ENCODE measurements around the gene SYNCRIP. TPM values are rescaled to one million over a fixed set of nuclear protein-coding genes. Genes with fewer than 3 reads are reported as not detected.

Gene SYNCRIP
- 10 to 100 TPM; 49.4 to 56.3 (median 50.6) TPM for total RNA-seq

DNA sequence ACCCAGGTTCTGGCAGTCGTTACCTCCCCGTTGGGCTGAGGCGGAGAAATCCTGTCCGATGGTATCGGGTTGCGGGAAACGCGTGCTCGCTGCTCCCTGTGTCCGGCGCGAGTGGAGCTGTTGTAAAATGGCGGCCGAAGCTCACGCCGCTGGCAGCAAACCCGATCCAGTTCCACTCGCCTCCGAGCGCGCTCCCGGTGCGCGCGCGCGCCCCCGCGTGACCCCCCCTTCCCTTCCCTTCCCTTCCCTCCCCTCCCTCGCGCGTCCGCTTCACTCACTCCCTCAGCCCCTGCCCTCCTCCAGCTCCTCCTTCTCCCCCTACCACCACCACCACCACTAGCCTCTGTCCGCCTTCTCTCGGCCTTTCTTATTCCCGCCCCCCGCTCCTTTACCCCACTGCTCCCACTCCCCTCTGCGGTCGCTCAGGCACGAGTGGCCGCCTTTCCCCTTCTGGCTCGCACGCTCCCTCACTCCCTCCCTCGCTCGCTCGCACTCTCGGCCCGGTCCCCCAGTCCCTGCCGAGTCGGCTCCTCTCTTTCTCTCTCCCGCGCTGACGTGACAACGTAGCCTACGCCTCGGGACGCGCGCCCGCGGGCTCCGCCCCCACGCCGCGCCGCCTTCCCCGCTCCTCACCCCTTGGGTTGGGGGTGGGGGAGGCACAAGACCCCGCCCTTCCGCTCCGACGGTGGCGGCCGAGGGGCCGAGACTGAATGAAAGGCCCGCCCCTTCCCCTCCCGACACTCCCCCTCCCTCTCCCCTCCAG, at the start of gene SYNCRIP:
Gene SYNCRIP, minus strand, starts transcription at position 113 of the 763 bp plus-strand sequence. CDS start 1,447 bp downstream, outside the sequence.
- TF ChIP-seq, protein P1, sequence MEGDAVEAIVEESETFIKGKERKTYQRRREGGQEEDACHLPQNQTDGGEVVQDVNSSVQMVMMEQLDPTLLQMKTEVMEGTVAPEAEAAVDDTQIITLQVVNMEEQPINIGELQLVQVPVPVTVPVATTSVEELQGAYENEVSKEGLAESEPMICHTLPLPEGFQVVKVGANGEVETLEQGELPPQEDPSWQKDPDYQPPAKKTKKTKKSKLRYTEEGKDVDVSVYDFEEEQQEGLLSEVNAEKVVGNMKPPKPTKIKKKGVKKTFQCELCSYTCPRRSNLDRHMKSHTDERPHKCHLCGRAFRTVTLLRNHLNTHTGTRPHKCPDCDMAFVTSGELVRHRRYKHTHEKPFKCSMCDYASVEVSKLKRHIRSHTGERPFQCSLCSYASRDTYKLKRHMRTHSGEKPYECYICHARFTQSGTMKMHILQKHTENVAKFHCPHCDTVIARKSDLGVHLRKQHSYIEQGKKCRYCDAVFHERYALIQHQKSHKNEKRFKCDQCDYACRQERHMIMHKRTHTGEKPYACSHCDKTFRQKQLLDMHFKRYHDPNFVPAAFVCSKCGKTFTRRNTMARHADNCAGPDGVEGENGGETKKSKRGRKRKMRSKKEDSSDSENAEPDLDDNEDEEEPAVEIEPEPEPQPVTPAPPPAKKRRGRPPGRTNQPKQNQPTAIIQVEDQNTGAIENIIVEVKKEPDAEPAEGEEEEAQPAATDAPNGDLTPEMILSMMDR (IDR thresholded peaks at IDR 0.05) = no peak
- peak in 1 of 2 donors; percentile 95 for TF ChIP-seq POLR2A (IDR thresholded peaks at IDR 0.05)
- intact Hi-C loops (cut with DNase I; ENCODE audit: low total_unique reads) = loop anchor here (1.0 kb wide), 1 partner anchor 35 kb away; no protein-coding TSS in a partner anchor
- WGBS, 2 donors = 0 to 1% methylated on average over 72 to 73 of the region's 76 CpGs
- DNase-seq (ENCODE audit: low spot score in 2 of 2) = peak; percentile 97 to 100
- H3K4me3 ChIP-seq (ENCODE audit: low read depth, poor library complexity, severe bottlenecking) = peak within 1 kb of the TSS; percentile 95

DNA sequence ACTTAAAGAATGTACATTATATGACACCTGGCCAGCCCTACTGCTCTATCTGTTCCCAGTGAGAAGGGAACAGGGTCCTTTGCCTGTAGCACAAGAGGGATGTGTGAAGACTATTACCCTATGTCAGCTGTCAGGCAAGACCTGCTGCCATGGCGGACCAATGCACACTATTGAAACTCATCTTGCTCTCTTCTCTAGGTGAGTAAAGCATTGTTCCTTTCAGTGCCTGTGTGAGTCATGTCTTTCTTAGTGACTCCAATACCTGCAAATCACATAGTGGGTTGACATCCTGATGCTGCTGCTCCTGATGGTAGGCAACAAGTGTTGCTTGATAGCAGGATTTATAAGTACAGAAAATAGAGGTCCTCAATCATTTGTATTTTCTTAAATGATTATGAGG, 48.8 kb upstream of the SYNCRIP start:
- WGBS, 2 donors = 91 to 100% methylated on average over 1 of the region's 1 CpG
- H3K4me3 ChIP-seq (ENCODE audit: low read depth, poor library complexity, severe bottlenecking) = no peak overlapping the region
- no peak for TF ChIP-seq POLR2A (IDR thresholded peaks at IDR 0.05)
- TF ChIP-seq, protein P1 (IDR thresholded peaks at IDR 0.05) = no peak
- no peak for DNase-seq (ENCODE audit: low spot score in 2 of 2)
- intact Hi-C loops (cut with DNase I; ENCODE audit: low total_unique reads) = no loop called here

DNA sequence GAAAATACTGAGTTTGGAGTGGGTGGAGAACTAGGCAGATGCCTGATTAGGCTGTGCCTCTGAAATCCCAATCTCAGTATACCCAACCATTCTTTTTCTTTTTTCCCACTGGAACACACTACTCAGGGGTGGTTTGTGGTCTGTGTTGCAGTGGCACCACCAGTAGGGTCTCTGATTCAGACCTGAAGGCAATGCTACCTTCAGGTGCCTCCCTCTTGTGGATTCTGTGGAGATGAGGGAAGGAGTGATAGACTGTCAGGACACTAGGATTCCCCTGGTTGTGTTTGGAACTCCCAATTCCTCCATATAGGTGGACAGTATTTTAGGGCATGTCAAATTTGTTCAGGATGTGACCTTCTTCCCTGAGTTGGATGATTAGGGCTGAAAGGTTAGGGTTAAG, 47.4 kb upstream of the SYNCRIP start:
- no peak for DNase-seq (ENCODE audit: low spot score in 2 of 2)
- intact Hi-C loops (cut with DNase I; ENCODE audit: low total_unique reads) = no loop called here
- H3K4me3 ChIP-seq (ENCODE audit: low read depth, poor library complexity, severe bottlenecking) = no peak overlapping the region
- TF ChIP-seq, protein P1 (IDR thresholded peaks at IDR 0.05) = no peak
- no peak for TF ChIP-seq POLR2A (IDR thresholded peaks at IDR 0.05)

DNA sequence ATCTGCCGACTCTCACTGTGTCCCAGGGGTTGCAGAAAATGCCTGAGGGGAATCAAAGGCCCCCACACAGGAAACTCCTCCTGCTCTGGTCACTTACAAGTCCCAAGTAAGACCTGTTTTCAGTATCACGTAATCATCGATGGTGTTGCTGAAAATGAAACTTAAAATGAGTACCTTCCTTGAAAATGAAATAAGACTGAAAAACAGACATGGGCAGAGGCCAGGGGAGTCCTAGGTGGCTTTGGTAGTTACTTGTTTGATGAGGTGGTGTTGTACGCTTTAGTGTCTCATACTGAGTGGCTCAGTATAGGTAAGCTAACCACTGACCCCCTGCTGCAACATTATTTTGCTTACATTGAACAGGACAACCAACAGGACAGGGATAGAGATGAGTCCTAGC, 43.0 kb upstream of the SYNCRIP start:
- WGBS, 2 donors = 90 to 91% methylated on average over 4 of the region's 4 CpGs

DNA sequence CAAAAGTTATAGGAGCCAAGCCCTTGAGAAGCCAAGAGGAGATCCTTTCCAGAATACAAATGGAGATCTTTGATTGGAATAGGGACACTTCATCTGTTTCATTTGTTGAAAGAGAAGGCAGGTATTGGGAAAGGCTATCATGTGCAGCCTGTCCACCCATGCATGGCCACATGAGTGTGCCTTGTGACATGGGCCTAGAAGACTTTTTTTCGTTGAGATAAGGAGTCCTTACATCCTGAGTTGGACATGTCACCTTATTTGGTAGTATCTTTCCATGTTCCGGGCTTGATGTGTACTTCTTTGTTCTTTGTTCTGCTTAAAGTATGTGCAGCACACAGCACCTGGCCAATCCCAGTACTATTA, 42.1 kb upstream of the SYNCRIP start:
- intact Hi-C loops (cut with DNase I; ENCODE audit: low total_unique reads) = no loop called here
- H3K4me3 ChIP-seq (ENCODE audit: low read depth, poor library complexity, severe bottlenecking) = no peak overlapping the region
- no peak for DNase-seq (ENCODE audit: low spot score in 2 of 2)
- TF ChIP-seq, protein P1 (IDR thresholded peaks at IDR 0.05) = no peak
- TF ChIP-seq POLR2A (IDR thresholded peaks at IDR 0.05) = no peak
- 94 to 97% methylated on average over 2 of the region's 2 CpGs for WGBS, 2 donors

More for the DNA sequence above, 43.0 kb upstream of the SYNCRIP start:
- intact Hi-C loops (cut with DNase I; ENCODE audit: low total_unique reads) = no loop called here
- no peak for DNase-seq (ENCODE audit: low spot score in 2 of 2)
- no peak overlapping the region for H3K4me3 ChIP-seq (ENCODE audit: low read depth, poor library complexity, severe bottlenecking)
- TF ChIP-seq POLR2A (IDR thresholded peaks at IDR 0.05) = no peak
- TF ChIP-seq, protein P1 (IDR thresholded peaks at IDR 0.05) = no peak

All from lower leg skin (tissue), 4 donors.